Measurements from ENCODE around the gene FGF21.

The FGF21 gene

GRCh38 chr19:48806818-48807589, 51.7 kb downstream of the FGF21 start:
- Mint-ChIP-seq H3K9me3 (no peaks in the 10 kb centered on the region), H3K36me3 (ENCODE audit: low read depth) (no peaks in the 10 kb centered on the region), H3K4me1 (peaks cover 29% of the 10 kb centered on the region), H3K27ac (peak overlapping the region; percentile 86 to 94 (median 91)), H3K27me3 (ENCODE audit: low read depth) (no peaks in the 10 kb centered on the region), H3K4me3 (peak overlapping the region; percentile 68 to 81 (median 78))
- TF ChIP-seq CTCF (IDR thresholded peaks at IDR 0.05; ENCODE audit: unreplicated experiment in 3 of 3), result no peak

- no peaks in the 10 kb centered on the region for H3K27me3 Mint-ChIP-seq (ENCODE audit: low read depth)
- H3K4me3 Mint-ChIP-seq, result peak overlapping the region; percentile 65 to 81 (median 68)
- no peaks in the 10 kb centered on the region for H3K36me3 Mint-ChIP-seq (ENCODE audit: low read depth)
- no peaks in the 10 kb centered on the region for H3K9me3 Mint-ChIP-seq
- TF ChIP-seq CTCF (IDR thresholded peaks at IDR 0.05; ENCODE audit: unreplicated experiment in 3 of 3), result no peak
- peak overlapping the region; percentile 86 to 94 (median 91) for H3K27ac Mint-ChIP-seq
- peaks cover 34% of the 10 kb centered on the region for H3K4me1 Mint-ChIP-seq
Observed at GRCh38 chr19:48807590-48808308, 52.4 kb downstream of the FGF21 start.

Data from nephron (organoid).